ENCODE results near the gene PPP5C. TPM values are rescaled to one million over a fixed set of nuclear protein-coding genes. Genes with fewer than 3 reads are reported as not detected.
"Not testable (repeated sequence)": the region's sequence is repeated elsewhere in the genome, so short reads cannot be mapped to it uniquely, and the experiment has no call there.

PPP5C gene
- polyA plus RNA-seq, 1 donor, result 58.3 TPM

- DNase-seq (ENCODE audit: low read depth), result no peak
Measured at GRCh38 chr19:46366620-46367292, 19.9 kb downstream of the PPP5C start.

- DNase-seq (ENCODE audit: low read depth), result no peak
Measured at GRCh38 chr19:46367426-46367825, 20.5 kb downstream of the PPP5C start.

- no peak for DNase-seq (ENCODE audit: low read depth)
Measured at GRCh38 chr19:46368116-46368515, 21.2 kb downstream of the PPP5C start.

- no peak for DNase-seq (ENCODE audit: low read depth)
Measured at GRCh38 chr19:46369817-46370216, 22.9 kb downstream of the PPP5C start.

- no peak for DNase-seq (ENCODE audit: low read depth)
Measured at GRCh38 chr19:46371371-46371901, 24.5 kb downstream of the PPP5C start.

- no peak for DNase-seq (ENCODE audit: low read depth)
Measured at GRCh38 chr19:46372901-46373490, 26.1 kb downstream of the PPP5C start.

- DNase-seq (ENCODE audit: low read depth), result no peak
Measured at GRCh38 chr19:46373491-46374359, 26.8 kb downstream of the PPP5C start.

GRCh38 chr19:46374536-46375475 lies 27.9 kb downstream of the PPP5C start:
- DNase-seq (ENCODE audit: low read depth), result no peak

GRCh38 chr19:46375476-46376067 lies 28.7 kb downstream of the PPP5C start:
- DNase-seq (ENCODE audit: low read depth), result not testable (repeated sequence)

GRCh38 chr19:46376241-46377153 lies 29.6 kb downstream of the PPP5C start:
- no peak for DNase-seq (ENCODE audit: low read depth)

- peak; percentile 88 for DNase-seq (ENCODE audit: low read depth)
Measured at GRCh38 chr19:46378268-46378667, 31.4 kb downstream of the PPP5C start.

GRCh38 chr19:46380690-46381089 lies 33.8 kb downstream of the PPP5C start:
- no peak for DNase-seq (ENCODE audit: low read depth)

- DNase-seq (ENCODE audit: low read depth), result no peak
Measured at GRCh38 chr19:46381346-46381745, 34.5 kb downstream of the PPP5C start.

- DNase-seq (ENCODE audit: low read depth), result no peak
Measured at GRCh38 chr19:46381756-46382345, 35.0 kb downstream of the PPP5C start.

- DNase-seq (ENCODE audit: low read depth), result no peak
Measured at GRCh38 chr19:46383171-46383815, 36.4 kb downstream of the PPP5C start.

GRCh38 chr19:46383846-46384245 lies 37.0 kb downstream of the PPP5C start:
- DNase-seq (ENCODE audit: low read depth), result no peak

- DNase-seq (ENCODE audit: low read depth), result no peak
Measured at GRCh38 chr19:46384396-46384795, 37.5 kb downstream of the PPP5C start.

GRCh38 chr19:46385636-46386035 lies 38.7 kb downstream of the PPP5C start:
- no peak for DNase-seq (ENCODE audit: low read depth)

- DNase-seq (ENCODE audit: low read depth), result no peak
Measured at GRCh38 chr19:46386151-46386550, 39.3 kb downstream of the PPP5C start.

Measured in forelimb muscle (tissue), 1 donor.